ENCODE results near the gene HIVEP1. TPM values are rescaled to one million over a fixed set of nuclear protein-coding genes. Genes with fewer than 3 reads are reported as not detected.

Gene HIVEP1
- polyA plus RNA-seq, 1 of the 3 experiments (the other 2 are of a cell fraction): 7.7 TPM

DNA sequence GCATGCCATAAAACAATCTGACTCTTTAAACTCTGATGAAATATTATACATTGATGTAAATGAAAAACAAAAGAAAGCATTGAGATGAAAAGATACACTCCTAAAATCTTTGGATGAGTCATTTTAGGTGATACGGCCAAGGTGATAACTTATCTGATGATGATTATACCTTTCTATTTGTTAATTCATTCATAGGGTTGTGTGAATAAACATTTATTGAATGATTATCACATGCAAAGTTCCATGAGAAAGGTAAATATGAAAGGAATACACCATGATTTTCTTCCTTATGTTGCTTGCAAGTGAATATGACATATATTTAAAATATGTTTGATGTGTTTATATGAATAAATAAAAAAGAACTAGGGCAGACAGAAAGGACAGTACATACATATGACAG is 15.4 kb upstream of the HIVEP1 start (continued):
- TF ChIP-seq CTCF (IDR thresholded peaks at IDR 0.05) (no peak), ZBTB33 (IDR thresholded peaks at IDR 0.05; ENCODE audit: borderline replicate concordance, low read depth) (no peak), SIN3A (IDR thresholded peaks at IDR 0.05; ENCODE audit: borderline replicate concordance, low read depth, low read length) (no peak), RAD21 (IDR thresholded peaks at IDR 0.05; ENCODE audit: low read length) (no peak), USF2 (IDR thresholded peaks at IDR 0.05; ENCODE audit: borderline replicate concordance, low read depth, low read length) (no peak), GABPA (IDR thresholded peaks at IDR 0.05; ENCODE audit: low read depth) (no peak), RXRA (IDR thresholded peaks at IDR 0.05; ENCODE audit: borderline replicate concordance, low read depth) (no peak)

DNA sequence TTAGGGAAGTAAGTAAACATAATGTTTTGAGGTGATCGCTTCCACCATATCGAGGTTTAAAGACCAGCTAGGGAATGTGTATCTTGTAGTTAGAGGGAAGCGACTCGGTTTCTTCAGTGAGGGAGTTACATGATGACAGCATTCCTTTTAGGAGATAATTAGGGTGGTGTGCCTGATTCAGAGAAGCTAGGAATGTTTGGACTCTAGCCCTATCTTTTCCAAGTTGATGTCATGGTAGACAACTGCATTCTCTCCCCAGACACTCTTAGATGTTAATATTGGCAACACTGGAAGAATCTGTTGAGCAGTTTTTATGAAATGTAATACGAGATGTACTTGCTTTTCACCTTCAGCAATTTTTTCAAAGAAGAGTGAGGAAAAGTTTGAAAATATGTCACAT is 12.9 kb upstream of the HIVEP1 start:
- no peak overlapping the region for H3K9ac ChIP-seq
- no peaks in the 10 kb centered on the region for H3K9me2 ChIP-seq
- POLR2A ChIA-PET: no interaction called here
- 88% methylated on average over 5 of the region's 5 CpGs for WGBS (ENCODE audit: low lambda C conversion rate)
- no peak overlapping the region for H3K4me2 ChIP-seq
- H3K27ac ChIP-seq (ENCODE audit: low read depth in 2 of 2, low read length in 1 of 2): no peak overlapping the region
- H3K9me3 ChIP-seq: no peaks in the 10 kb centered on the region
- no peaks in the 10 kb centered on the region for H3F3A ChIP-seq (replicated peaks; ENCODE audit: insufficient read depth)
- no peak overlapping the region for H3K4me3 ChIP-seq (ENCODE audit: low read depth in 2 of 2, low read length in 1 of 2)
- CTCF ChIA-PET: no interaction called here
- H3K79me2 ChIP-seq (ENCODE audit: insufficient read depth): no peaks in the 10 kb centered on the region
- no peaks in the 10 kb centered on the region for H3K4me1 ChIP-seq (ENCODE audit: control insufficient read depth in 1 of 2, insufficient read depth in 2 of 2, low read depth in 1 of 2, low read length in 1 of 2)
- H3K36me3 ChIP-seq (replicated peaks in 1 of 2; ENCODE audit: control insufficient read depth in 1 of 2, insufficient read depth in 2 of 2, low read length in 1 of 2): no peaks in the 10 kb centered on the region
- no peaks in the 10 kb centered on the region for H4K20me1 ChIP-seq (ENCODE audit: insufficient read depth)
- H2AFZ ChIP-seq (ENCODE audit: low read depth): no peak overlapping the region
- no peak for DNase-seq
- no peaks in the 10 kb centered on the region for H3K27me3 ChIP-seq (ENCODE audit: insufficient read depth)
- TF ChIP-seq TEAD4 (IDR thresholded peaks at IDR 0.05; ENCODE audit: borderline replicate concordance, insufficient read depth) (no peak), GABPA (IDR thresholded peaks at IDR 0.05; ENCODE audit: low read depth) (no peak), CHD2 (IDR thresholded peaks at IDR 0.05; ENCODE audit: low read length, partially characterized antibody) (no peak), FOXM1 (IDR thresholded peaks at IDR 0.05; ENCODE audit: low read depth) (no peak), EZH2phosphoT487 (IDR thresholded peaks at IDR 0.05; ENCODE audit: borderline replicate concordance, low read depth) (no peak), TCF12 (IDR thresholded peaks at IDR 0.05) (no peak), YY1 (IDR thresholded peaks at IDR 0.05; ENCODE audit: low read depth) (no peak), ZBTB33 (IDR thresholded peaks at IDR 0.05; ENCODE audit: borderline replicate concordance, low read depth) (no peak), SIN3A (IDR thresholded peaks at IDR 0.05; ENCODE audit: borderline replicate concordance, low read depth, low read length) (no peak), FOSL2 (IDR thresholded peaks at IDR 0.05; ENCODE audit: borderline replicate concordance, low read depth) (no peak), REST (IDR thresholded peaks at IDR 0.05; ENCODE audit: low read depth, low read length) (no peak), USF1 (IDR thresholded peaks at IDR 0.05; ENCODE audit: borderline replicate concordance, low read depth) (no peak), SMC3 (IDR thresholded peaks at IDR 0.05; ENCODE audit: low read depth, low read length) (no peak)
- TF ChIP-seq, protein P1, sequence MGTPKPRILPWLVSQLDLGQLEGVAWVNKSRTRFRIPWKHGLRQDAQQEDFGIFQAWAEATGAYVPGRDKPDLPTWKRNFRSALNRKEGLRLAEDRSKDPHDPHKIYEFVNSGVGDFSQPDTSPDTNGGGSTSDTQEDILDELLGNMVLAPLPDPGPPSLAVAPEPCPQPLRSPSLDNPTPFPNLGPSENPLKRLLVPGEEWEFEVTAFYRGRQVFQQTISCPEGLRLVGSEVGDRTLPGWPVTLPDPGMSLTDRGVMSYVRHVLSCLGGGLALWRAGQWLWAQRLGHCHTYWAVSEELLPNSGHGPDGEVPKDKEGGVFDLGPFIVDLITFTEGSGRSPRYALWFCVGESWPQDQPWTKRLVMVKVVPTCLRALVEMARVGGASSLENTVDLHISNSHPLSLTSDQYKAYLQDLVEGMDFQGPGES (IDR thresholded peaks at IDR 0.05; ENCODE audit: low read depth, low read length): no peak

Data from SK-N-SH (cell line).